OCI-LY3 (cell line): ENCODE data around the gene COLEC11.

Source experiments
- CTCF ChIP-seq: fragments of 200-600, 300-600 bp; sonication (generic); IDR thresholded peaks from 2 replicates; pipeline ENCODE4 v1.5.1; 2014; ENCODE audit warnings: antibody characterized with exemption, low read length, low read depth
- EZH2phosphoT487 ChIP-seq: fragments of 200-600 bp; shearing (Covaris generic); IDR thresholded peaks from 2 replicates; pipeline ENCODE4 v1.6.1; 2018; ENCODE audit warnings: antibody characterized with exemption, mixed run types, low read depth

- no peak for TF ChIP-seq CTCF
- TF ChIP-seq EZH2phosphoT487: no peak
Observed at GRCh38 chr2:3584608-3585260, 10.2 kb upstream of the COLEC11 start.
